CD8-positive, alpha-beta memory T cell (primary cell): ENCODE results near the gene NELFCD. TPM values are rescaled to one million over a fixed set of nuclear protein-coding genes. Genes with fewer than 3 reads are reported as not detected.
"Not testable (repeated sequence)": the region's sequence is repeated elsewhere in the genome, so short reads cannot be mapped to it uniquely, and the experiment has no call there.

Experiments
- CTCF ChIA-PET: fragments of 350-600 bp; sonication (Branson Sonifier 250); formaldehyde crosslinking; loops from one replicate; lab custom pipeline; 2021; ENCODE audit warnings: antibody characterized with exemption; lab: Charles Lee
- POLR2A ChIA-PET: fragments of 350-600 bp; sonication (Branson Sonifier 250); formaldehyde crosslinking; loops from one replicate; lab custom pipeline; 2021; ENCODE audit warnings: antibody characterized with exemption; lab: Charles Lee
- DNase-seq, 5 donors: peaks; one replicate each; pipeline versions ENCODE4 v3.0.0 to v3.0.0-alpha.2; 2020 to 2022; ENCODE audit warnings: mixed read lengths in 1 of 5
- H3K27ac ChIP-seq: one replicate; pipeline ENCODE4 v1.7.0; 2013; ENCODE audit warnings: low read depth, mild to moderate bottlenecking, low read length, moderate library complexity
- H3K27me3 ChIP-seq: 2 replicates; pipeline ENCODE4 v1.7.0; 2013; ENCODE audit warnings: low read length, mild to moderate bottlenecking; ENCODE audit not compliant: insufficient read depth, poor library complexity, severe bottlenecking
- H3K36me3 ChIP-seq: 2 replicates; pipeline ENCODE4 v1.7.0; 2013; ENCODE audit warnings: mild to moderate bottlenecking, low read length, moderate library complexity; ENCODE audit not compliant: insufficient read depth
- H3K4me1 ChIP-seq: 2 replicates; pipeline ENCODE4 v1.7.0; 2013; ENCODE audit warnings: mild to moderate bottlenecking, low read length, moderate library complexity; ENCODE audit not compliant: insufficient read depth
- H3K4me3 ChIP-seq: 2 replicates; pipeline ENCODE4 v1.7.0; 2013; ENCODE audit warnings: mild to moderate bottlenecking, low read length
- H3K9me3 ChIP-seq: 2 replicates; pipeline ENCODE4 v1.7.0; 2013; ENCODE audit warnings: mild to moderate bottlenecking, low read length
- H3K27ac Mint-ChIP-seq, 8 donors: one replicate each; pipeline ENCODE4 v1.8.0; 2020 to 2021; ENCODE audit warnings: mixed read lengths in 8 of 8, mild to moderate bottlenecking in 6 of 8, inconsistent platforms in 3 of 8, moderate library complexity in 3 of 8
- H3K27me3 Mint-ChIP-seq, 2 donors: one replicate each; pipeline ENCODE4 v1.8.0; 2020 to 2021; ENCODE audit warnings: mixed read lengths in 2 of 2, mild to moderate bottlenecking in 1 of 2, moderate library complexity in 1 of 2
- H3K36me3 Mint-ChIP-seq, 3 donors: one replicate each; pipeline ENCODE4 v1.8.0; 2020 to 2021; ENCODE audit warnings: mixed read lengths in 3 of 3, inconsistent platforms in 1 of 3, mild to moderate bottlenecking in 1 of 3
- H3K4me1 Mint-ChIP-seq, 3 donors: one replicate each; pipeline ENCODE4 v1.8.0; 2020 to 2021; ENCODE audit warnings: mixed read lengths in 3 of 3, inconsistent platforms in 1 of 3, mild to moderate bottlenecking in 1 of 3
- H3K4me3 Mint-ChIP-seq, 7 donors: one replicate each; pipeline ENCODE4 v1.8.0; 2020 to 2021; ENCODE audit warnings: mixed read lengths in 7 of 7, mild to moderate bottlenecking in 6 of 7, moderate library complexity in 4 of 7, inconsistent platforms in 2 of 7
- H3K9me3 Mint-ChIP-seq, 5 donors: one replicate each; pipeline ENCODE4 v1.8.0; 2020 to 2022; ENCODE audit warnings: mixed read lengths in 5 of 5, mild to moderate bottlenecking in 3 of 5, moderate library complexity in 2 of 5, inconsistent platforms in 1 of 5
- polyA plus RNA-seq: library from polyadenylated mRNA; unstranded; fragments of 300-500 nt; fragmentation: Illumina TruSeq; gene quantifications from one replicate; pipeline ENCODE4 v1.2.3, GENCODE V29; 2021
- total RNA-seq, 2 experiments: library from RNA; stranded (reverse); gene quantifications; one replicate each; pipeline ENCODE4 v1.2.3, GENCODE V29; 2021

The NELFCD gene
- total and polyA plus RNA-seq, 3 experiments from 2014 or later = 78.1 to 108 (median 101) TPM

DNA sequence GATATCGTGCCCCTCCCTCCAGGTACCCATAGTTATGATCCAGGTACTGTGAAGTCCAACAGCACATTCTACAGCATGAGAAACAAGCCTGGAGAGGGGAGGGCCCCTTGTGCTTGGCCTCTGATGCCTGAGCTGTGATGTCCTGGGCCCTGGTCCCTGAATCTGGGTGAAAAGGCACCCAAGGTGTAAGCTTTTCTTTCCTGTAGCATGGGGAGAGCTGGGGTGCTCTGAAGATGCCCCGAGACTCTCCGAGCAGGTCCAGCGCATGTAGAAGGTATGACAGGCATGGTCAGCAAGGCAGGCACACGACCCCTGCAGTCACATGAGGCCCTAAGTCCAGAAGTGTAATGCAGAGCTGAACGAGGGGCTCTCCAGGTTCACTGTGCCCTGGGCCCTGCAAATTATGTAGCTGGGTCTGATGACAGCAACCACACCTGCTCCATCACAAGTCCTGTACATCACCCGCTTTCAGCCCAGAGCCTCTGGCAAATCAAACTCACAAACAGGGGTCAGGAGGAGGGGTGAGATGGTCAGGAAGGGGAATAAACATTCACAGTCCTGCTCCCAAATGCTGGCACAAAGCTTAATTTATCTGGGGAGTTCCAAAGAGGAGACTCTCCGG lies 27.8 kb downstream of the NELFCD start:
- peaks cover 0 to under 1% (median 0%) of the 10 kb centered on the region in 3 donors for H3K36me3 Mint-ChIP-seq
- H3K27ac Mint-ChIP-seq = peak overlapping the region in 1 of 8 donors; percentile 50
- DNase-seq = peak in 1 of 5 donors; percentile 9
- Histone ChIP-seq H3K4me3 (no peak overlapping the region), H3K36me3 (no peaks in the 10 kb centered on the region), H3K9me3 (no peaks in the 10 kb centered on the region), H3K4me1 (peaks cover 37% of the 10 kb centered on the region), H3K27me3 (no peaks in the 10 kb centered on the region), H3K27ac (no peak overlapping the region)
- peak overlapping the region in 2 of 7 donors; percentile 16 to 80 for H3K4me3 Mint-ChIP-seq
- peaks cover 38 to 48% (median 43%) of the 10 kb centered on the region in 3 donors for H3K4me1 Mint-ChIP-seq
- H3K27me3 Mint-ChIP-seq = no peaks in the 10 kb centered on the region
- ChIA-PET CTCF (interaction anchor here (1.3 to 1.7 kb wide), 2 partner anchors 9 to 24 kb away, joined by 3 to 5 read pairs; partner anchors contain the start of gene ATP5F1E), POLR2A (interaction anchor here (0.7 kb wide), 1 partner anchor 19 kb away, joined by 4 read pairs; no protein-coding TSS in a partner anchor)
- no peaks in the 10 kb centered on the region for H3K9me3 Mint-ChIP-seq

DNA sequence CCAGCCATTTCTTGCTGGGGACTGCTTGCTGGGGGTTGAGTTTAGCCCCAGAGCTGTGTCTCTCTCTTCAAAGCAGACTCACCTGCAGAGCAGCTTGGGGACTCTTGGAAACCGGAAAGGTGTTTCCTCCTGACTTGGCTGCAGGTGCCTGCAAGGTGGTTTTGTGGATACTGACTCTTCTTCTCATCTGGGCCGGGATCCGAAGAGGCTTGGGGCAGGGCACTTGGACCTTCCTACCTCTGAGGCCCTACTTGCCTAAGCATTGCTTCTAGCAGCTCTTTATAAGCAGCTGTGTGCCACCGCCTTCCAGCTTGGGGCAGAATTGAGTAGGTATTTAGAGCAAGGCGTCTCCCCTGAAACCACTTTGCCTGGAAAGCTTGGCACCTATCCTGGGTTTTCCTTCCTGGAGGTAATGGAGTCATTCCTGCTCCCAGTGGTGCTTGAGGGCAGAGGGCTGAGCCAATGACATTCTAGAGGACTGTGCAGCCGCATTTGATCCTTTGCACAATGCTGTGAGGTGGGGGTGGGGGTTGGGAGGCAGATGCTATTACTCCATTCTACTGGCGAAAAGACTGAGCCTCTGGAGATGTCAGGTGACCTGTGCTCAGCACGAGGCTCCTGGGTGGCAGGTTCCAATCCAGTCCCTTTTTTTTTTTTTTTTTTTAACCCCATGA lies 29.4 kb downstream of the NELFCD start:
- ChIA-PET CTCF (no interaction called here), POLR2A (no interaction called here)
- Histone ChIP-seq H3K4me1 (peaks cover 32% of the 10 kb centered on the region), H3K27ac (no peak overlapping the region), H3K9me3 (no peaks in the 10 kb centered on the region), H3K4me3 (no peak overlapping the region), H3K36me3 (no peaks in the 10 kb centered on the region), H3K27me3 (no peaks in the 10 kb centered on the region)
- Mint-ChIP-seq H3K4me3 (peak overlapping the region in 1 of 7 donors; percentile 1), H3K36me3 (no peaks in the 10 kb centered on the region), H3K9me3 (no peaks in the 10 kb centered on the region), H3K4me1 (peaks cover 32 to 42% (median 38%) of the 10 kb centered on the region in 3 donors), H3K27me3 (no peaks in the 10 kb centered on the region), H3K27ac (no peak overlapping the region)
- no peak for DNase-seq

DNA sequence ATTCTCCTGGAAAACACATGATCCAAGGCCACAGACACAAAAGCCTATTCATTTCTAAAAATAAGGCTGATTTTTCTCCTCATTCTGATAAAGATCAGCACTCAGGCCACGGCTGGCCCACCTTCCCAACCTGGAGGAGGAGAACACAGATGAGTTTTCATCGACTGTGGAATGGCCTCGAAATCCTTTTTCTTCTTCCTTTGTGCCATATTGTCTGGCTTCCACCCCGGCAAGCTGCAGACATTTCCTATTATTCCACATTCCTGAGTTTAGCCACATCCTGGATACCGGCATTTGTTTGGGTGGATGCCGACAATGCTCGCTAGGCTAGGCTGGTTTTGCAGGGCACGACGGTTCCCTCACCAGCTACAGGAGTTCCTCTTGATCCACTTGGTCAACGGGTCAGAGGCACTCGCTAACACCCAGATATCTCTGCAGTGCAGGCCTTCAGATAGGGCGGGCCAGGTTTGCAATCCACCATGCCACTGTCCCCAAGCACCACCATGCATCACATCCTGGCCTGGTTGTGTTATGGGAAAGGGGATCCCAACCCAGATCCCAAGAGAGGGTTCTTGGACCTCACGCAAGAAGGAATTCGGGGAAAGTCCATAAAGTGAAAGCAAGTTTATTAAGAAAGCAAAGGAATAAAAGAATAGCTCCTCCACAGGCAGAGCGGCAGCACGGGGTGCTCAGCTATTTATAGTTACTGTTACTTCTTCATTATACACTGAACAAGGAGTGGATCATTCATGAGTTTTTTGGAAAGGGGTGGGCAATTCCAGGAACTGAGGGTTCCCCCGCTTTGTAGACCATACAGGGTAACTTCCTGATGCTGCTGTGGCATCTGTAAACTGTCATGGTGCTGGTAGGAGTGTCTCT lies 30.2 kb downstream of the NELFCD start:
- Histone ChIP-seq H3K4me1 (peaks cover 27% of the 10 kb centered on the region), H3K27ac (no peak overlapping the region), H3K36me3 (no peaks in the 10 kb centered on the region), H3K4me3 (no peak overlapping the region), H3K27me3 (no peaks in the 10 kb centered on the region), H3K9me3 (no peaks in the 10 kb centered on the region)
- Mint-ChIP-seq H3K4me1 (peaks cover 28 to 38% (median 35%) of the 10 kb centered on the region in 3 donors), H3K9me3 (no peaks in the 10 kb centered on the region), H3K27ac (peak overlapping the region in 1 of 8 donors; percentile 51), H3K36me3 (no peaks in the 10 kb centered on the region), H3K27me3 (no peaks in the 10 kb centered on the region), H3K4me3 (peak overlapping the region in 1 of 7 donors; percentile 5)
- CTCF ChIA-PET = no interaction called here
- POLR2A ChIA-PET = no interaction called here
- peak in 1 of 5 donors; percentile 29 for DNase-seq

DNA sequence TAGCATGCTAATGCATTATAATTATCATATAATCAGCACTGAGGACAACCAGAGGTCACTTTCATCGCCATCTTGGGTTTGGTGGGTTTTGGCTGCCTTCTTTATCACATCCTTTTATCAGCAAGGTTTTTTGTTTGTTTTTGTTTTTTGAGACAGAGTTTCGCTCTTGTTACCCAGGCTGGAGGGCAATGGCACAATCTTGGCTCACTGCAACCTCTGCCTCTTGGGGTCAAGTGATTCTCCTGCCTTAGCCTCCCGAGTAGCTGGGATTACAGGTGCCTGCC lies 30.8 kb downstream of the NELFCD start:
- POLR2A ChIA-PET, H3K9me3 ChIP-seq, H3K36me3 Mint-ChIP-seq, H3K27ac ChIP-seq, H3K4me3 ChIP-seq, H3K9me3 Mint-ChIP-seq, DNase-seq, CTCF ChIA-PET, H3K27me3 Mint-ChIP-seq, H3K27ac Mint-ChIP-seq, H3K27me3 ChIP-seq, H3K36me3 ChIP-seq: not testable (repeated sequence)
- Mint-ChIP-seq H3K4me1 (peaks cover 33 to 41% (median 41%) of the 10 kb centered on the region in 3 donors), H3K4me3 (peak overlapping the region in 1 of 7 donors; percentile 5)
- peaks cover 30% of the 10 kb centered on the region for H3K4me1 ChIP-seq

DNA sequence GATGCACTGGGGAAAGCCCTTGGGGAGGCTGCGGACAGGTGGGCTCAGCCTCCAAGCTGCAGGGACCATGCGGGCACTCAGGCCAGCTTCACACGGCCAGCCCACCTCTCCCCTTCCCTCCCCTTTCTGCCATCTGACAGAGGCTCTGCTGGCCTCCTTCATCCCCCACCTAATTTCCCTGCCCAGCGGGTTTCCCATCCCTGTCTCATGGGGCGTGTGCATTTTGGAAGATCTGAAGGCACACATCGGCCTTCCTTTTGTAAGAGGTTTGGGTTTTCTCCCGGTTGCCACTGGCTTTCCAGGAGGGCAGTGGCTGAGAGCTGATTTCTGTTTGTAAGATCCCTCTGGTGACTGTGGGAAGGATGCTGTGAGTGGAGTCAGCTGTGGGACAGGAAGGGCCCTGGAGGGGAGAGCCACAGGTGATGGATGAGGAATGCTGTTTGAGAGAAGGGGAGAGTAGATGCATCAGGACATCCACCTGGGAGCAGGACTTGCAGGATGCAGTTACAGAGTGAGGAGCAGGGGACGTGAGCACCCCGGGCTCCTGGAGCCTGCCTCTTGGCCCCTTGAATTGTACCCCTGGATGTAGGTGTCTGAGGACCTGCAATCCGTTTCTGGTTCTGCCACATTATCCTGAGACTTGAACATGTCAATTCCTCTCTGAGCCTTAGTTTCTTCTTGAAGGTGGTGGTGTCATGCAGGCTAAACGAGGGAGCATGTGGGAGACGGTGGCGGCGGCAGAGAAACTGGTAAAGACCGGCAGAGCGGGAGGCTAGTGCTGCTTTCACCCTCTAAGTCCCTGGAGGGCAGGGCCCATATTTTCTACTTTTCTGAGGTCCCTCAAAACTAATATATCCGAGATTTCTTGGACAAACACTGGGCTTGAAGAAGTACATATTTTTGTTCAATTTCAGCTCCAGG lies 32.2 kb downstream of the NELFCD start:
- no peak overlapping the region for H3K4me3 ChIP-seq
- peak overlapping the region in 3 of 7 donors; percentile 11 to 57 (median 47) for H3K4me3 Mint-ChIP-seq
- ChIA-PET CTCF (no interaction called here), POLR2A (no interaction called here)
- H3K36me3 ChIP-seq = no peaks in the 10 kb centered on the region
- DNase-seq = peak in 1 of 5 donors; percentile 22
- H3K27ac ChIP-seq = no peak overlapping the region
- no peaks in the 10 kb centered on the region for H3K9me3 Mint-ChIP-seq
- peak overlapping the region in 5 of 8 donors; percentile 35 to 78 (median 59) for H3K27ac Mint-ChIP-seq
- H3K4me1 Mint-ChIP-seq = peaks cover 42 to 51% (median 46%) of the 10 kb centered on the region in 3 donors
- H3K27me3 ChIP-seq = no peaks in the 10 kb centered on the region
- H3K36me3 Mint-ChIP-seq = no peaks in the 10 kb centered on the region
- H3K27me3 Mint-ChIP-seq = no peaks in the 10 kb centered on the region
- peaks cover 34% of the 10 kb centered on the region for H3K4me1 ChIP-seq
- no peaks in the 10 kb centered on the region for H3K9me3 ChIP-seq

DNA sequence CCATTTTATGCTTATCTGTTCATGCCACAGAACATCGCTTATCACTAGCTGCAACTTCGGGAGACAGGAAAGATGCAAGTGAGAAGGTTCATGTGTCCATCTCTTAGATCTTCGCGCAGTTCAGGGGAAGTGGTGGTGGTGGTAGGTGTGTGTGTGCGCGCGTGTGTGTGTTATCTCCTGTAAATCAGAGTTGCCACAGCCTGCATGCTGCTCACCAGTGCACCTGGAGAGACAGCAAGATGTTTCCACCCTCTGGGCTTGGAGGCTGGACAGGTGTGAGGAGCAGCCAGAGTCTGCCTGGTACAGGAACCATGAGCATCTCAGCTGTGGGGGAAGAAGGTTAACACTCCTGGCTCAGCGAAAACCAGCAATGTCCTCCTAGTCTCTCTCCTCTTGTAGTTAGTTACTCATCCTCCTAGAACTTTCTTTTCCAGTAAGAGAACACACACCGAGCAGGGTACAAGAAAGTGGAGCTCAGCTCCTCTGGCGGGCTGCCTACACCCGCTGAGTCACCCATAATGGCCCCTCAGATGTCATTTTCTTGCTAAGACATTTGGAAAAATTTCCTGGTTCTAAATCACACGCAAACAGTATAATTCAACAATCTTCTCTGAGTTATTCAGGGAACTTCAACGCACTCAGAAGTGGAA lies 33.0 kb downstream of the NELFCD start:
- CTCF ChIA-PET = no interaction called here
- peak overlapping the region in 7 of 8 donors; percentile 8 to 78 (median 35) for H3K27ac Mint-ChIP-seq

More for the DNA sequence above, 33.0 kb downstream of the NELFCD start:
- Histone ChIP-seq H3K4me1 (peaks cover 34% of the 10 kb centered on the region), H3K36me3 (no peaks in the 10 kb centered on the region), H3K4me3 (no peak overlapping the region), H3K27ac (no peak overlapping the region), H3K27me3 (no peaks in the 10 kb centered on the region), H3K9me3 (no peaks in the 10 kb centered on the region)
- POLR2A ChIA-PET = no interaction called here
- Mint-ChIP-seq H3K27me3 (no peaks in the 10 kb centered on the region), H3K36me3 (peaks cover 0 to 4% (median 1%) of the 10 kb centered on the region in 3 donors), H3K4me3 (peak overlapping the region in 5 of 7 donors; percentile 11 to 47 (median 38)), H3K9me3 (no peaks in the 10 kb centered on the region), H3K4me1 (peaks cover 42 to 51% (median 46%) of the 10 kb centered on the region in 3 donors)
- peak in 2 of 5 donors; percentile 21 to 52 for DNase-seq
